ENCODE data around the gene LTB.

LTB gene, protein sequence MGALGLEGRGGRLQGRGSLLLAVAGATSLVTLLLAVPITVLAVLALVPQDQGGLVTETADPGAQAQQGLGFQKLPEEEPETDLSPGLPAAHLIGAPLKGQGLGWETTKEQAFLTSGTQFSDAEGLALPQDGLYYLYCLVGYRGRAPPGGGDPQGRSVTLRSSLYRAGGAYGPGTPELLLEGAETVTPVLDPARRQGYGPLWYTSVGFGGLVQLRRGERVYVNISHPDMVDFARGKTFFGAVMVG

DNA sequence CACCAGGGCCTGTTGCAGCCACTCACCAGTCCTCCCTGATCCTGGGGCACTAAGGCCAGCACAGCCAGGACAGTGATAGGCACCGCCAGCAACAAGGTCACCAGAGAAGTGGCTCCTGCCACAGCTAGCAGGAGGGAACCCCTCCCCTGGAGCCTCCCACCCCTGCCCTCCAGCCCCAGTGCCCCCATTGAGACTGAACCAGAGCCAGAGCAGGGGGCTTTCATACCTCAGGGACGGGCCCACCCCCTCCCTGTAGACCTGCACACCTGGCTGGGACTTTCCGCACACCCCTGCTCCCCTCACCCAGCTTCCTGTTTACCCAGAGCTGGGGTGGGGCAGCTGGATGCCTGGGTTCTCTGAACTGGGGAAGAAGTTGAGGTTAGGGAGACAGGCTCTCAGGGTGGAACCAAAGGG lies at the start of gene LTB:
Gene LTB (minus strand): TSS at position 195 of the 414 bp plus-strand sequence. CDS start 7 bp downstream, at position 188.
- DNase-seq = peak; percentile 72 to 83 (median 77)

DNA sequence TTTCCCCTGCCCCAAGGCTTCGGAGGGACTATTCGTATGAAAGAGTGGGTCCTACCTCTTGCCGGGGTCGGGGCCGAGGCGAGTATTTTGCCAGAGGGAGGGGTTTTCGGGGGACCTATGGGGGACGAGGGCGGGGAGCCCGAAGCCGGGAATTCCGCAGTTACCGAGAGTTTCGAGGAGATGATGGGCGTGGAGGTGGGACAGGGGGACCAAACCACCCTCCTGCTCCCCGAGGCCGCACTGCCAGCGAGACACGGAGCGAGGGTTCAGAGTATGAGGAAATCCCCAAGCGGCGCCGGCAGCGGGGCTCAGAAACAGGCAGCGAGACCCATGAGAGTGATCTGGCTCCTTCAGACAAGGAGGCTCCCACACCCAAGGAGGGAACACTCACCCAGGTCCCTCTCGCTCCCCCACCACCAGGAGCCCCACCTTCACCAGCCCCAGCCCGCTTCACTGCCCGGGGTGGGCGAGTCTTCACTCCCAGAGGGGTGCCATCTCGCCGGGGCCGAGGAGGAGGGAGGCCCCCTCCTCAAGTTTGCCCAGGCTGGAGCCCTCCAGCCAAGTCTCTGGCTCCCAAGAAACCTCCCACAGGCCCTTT lies 49.6 kb upstream of the LTB start:
- DNase-seq = no peak

DNA sequence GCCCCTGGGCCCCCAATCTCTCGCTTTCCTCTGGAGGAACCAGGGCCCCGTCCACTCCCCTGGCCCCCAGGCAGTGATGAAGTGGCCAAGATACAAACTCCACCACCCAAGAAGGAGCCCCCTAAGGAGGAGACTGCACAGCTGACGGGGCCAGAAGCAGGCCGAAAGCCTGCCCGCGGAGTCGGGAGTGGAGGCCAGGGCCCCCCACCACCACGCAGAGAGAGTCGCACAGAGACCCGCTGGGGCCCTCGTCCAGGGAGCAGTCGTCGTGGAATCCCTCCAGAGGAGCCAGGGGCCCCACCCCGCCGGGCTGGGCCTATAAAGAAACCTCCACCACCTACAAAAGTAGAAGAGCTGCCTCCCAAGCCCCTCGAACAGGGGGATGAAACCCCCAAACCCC lies 49.0 kb upstream of the LTB start:
- no peak for DNase-seq

DNA sequence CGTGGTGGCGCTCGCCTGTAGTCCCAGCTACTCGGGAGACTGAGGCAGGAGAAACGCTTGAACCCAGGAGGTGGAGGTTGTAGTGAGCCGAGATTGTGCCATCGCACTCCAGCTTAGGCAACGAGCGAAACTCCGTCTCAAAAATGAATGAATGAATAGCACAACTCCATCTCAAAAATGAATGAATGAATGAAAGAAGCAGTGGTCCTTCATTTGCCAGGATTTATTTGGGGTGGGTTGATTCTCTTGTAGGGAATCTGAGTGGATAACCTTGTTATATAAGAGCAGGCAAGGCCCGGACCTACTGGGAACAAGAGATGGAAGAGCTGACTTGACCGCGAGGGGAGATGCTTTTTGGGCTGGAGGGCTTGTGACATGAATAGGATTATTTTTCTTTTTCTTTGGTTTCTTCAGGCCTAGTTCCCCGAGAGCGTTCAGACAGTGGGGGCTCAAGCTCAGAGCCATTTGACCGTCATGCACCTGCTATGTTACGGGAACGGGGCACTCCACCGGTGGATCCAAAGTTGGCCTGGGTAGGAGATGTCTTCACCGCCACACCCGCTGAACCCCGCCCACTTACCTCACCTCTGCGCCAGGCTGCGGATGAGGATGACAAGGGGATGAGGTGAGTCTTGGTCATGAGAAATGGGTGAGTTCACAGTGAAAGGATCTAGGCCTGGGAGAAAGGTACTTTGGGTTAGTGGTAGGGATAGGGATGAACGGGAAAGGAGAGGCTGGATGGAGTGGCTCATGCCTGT lies 48.1 kb upstream of the LTB start:
- DNase-seq = no peak

DNA sequence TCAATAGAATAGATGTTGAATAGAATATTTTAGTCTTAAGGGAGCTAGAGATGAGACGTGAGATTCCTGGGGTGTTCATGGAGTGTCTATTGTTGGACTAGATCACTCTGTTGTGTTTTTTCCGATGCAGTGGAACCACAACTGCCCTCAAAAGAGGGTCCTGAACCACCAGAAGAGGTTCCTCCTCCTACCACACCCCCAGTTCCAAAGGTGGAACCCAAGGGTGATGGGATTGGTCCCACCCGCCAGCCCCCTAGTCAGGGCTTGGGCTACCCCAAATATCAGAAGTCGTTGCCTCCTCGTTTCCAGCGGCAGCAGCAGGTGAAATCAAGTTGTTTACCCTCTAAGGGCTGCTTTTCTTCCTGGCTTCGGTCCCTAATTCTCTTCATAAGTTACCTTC lies 46.8 kb upstream of the LTB start:
- DNase-seq = no peak

DNA sequence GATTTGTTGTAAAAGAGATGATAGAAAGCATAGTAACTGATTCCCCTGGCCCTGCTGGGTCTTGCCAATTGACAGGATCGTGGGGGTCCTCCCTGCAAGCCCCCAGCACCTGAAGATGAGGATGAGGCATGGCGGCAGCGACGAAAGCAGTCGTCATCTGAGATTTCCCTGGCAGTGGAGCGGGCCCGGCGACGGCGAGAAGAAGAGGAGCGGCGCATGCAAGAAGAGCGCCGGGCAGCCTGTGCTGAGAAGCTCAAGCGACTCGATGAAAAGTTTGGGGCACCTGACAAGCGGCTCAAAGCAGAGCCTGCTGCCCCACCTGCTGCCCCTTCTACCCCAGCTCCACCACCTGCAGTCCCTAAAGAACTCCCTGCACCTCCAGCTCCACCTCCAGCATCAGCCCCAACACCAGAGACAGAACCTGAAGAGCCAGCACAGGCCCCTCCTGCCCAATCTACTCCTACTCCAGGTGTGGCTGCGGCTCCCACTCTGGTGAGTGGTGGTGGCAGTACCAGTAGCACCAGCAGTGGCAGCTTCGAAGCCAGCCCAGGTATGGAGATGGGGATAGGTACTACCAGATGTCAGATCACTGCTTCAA lies 45.6 kb upstream of the LTB start:
- no peak for DNase-seq

DNA sequence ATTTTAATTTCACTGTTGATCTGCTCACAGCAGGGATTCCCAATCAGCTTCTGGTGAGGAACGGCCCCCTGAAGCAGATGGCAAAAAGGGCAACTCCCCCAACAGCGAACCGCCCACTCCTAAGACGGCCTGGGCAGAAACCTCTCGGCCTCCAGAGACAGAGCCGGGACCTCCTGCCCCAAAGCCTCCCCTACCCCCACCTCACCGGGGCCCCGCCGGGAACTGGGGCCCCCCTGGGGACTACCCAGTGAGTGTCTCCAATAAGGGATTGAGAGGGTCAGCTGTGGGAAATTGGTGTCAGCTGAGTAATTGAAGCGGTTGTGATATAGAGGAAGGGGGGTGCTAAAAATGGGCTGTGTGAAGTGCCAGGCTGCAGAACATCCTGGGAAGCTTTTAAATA lies 44.7 kb upstream of the LTB start:
- no peak for DNase-seq

DNA sequence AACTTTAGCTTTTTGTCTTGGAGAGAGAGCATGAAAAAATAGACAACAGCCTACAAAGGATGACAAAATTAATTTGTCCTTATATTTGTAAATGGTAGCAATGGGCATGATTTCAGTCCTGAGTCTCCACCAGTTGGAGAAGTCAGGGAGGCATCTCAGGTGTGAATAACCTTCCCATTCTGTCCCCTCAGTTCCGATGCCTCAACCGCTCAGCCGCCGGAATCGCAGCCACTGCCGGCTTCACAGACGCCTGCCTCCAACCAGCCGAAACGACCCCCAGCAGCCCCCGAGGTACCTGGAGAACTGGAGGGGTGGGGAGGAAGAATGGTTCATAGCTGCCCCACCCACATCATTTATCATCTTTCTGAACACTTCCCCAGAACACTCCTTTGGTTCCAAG lies 41.8 kb upstream of the LTB start:
- no peak for DNase-seq

DNA sequence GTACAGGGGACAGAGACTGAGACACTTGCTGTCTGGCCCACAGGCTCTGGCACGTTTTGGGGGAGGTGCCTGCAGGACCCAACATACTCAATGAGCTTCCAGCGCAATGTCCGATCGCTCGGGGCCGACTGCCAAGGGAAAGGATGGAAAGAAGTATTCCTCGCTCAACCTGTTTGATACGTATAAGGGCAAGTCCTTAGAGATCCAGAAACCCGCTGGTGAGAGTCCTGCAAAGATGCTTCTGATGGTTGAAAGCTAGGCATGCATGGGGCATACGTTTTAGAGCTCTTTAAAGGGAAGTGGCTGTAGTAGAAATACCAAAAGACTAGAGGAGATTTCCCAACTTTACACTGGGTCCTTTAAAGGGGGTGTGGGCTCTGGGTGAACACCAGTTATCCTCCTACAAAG lies 40.5 kb upstream of the LTB start:
- no peak for DNase-seq

DNA sequence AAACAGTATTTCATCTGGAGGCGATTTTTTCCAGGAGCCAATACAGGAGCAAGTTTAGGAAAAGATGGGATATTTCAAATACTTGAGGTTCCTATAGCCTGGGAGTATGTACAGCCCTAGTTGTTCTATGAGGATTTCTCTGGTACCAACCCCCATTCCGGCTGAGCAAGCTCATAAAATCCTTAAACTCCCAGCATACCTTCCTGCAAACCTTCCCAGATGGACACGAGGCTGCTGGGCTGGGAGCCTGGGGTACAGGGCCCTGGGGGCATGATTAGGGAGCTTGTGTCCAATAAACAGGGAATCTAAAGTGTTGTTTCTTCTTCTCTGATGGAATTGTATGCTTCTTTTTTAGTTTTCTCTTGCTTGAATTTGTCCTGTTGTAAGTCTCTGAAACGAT lies 39.8 kb upstream of the LTB start:
- DNase-seq = no peak

DNA sequence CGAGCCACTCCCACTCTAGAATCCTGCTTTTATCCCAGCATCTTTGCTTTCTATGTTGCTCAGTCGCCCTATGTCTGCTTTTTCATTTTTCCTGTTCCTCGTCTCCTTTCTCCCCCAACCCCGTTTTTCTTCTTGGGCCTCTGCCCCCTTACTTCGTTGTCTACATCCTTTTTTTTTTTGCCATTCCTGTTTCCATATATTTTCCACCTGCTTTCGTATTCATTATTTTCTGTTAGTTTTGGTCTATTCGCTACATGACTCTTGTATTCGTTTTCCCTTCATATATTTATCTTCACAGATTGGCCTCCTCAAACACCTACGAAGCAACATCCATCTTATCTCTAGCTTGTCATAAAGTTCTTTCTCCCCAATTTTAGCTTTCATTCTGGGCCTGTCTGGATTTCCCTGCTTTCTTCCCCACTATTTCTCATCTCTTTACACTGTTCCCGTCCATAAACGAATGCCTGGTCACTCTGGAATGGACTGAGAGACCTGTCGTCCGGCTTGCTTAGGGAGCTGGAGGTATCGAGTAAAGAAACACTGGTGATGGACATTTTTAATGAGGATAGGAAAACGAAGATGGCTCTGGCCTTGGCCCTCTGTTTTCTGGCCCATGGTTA lies 39.2 kb upstream of the LTB start:
- peak in 1 of 6 experiments; percentile 29 for DNase-seq

DNA sequence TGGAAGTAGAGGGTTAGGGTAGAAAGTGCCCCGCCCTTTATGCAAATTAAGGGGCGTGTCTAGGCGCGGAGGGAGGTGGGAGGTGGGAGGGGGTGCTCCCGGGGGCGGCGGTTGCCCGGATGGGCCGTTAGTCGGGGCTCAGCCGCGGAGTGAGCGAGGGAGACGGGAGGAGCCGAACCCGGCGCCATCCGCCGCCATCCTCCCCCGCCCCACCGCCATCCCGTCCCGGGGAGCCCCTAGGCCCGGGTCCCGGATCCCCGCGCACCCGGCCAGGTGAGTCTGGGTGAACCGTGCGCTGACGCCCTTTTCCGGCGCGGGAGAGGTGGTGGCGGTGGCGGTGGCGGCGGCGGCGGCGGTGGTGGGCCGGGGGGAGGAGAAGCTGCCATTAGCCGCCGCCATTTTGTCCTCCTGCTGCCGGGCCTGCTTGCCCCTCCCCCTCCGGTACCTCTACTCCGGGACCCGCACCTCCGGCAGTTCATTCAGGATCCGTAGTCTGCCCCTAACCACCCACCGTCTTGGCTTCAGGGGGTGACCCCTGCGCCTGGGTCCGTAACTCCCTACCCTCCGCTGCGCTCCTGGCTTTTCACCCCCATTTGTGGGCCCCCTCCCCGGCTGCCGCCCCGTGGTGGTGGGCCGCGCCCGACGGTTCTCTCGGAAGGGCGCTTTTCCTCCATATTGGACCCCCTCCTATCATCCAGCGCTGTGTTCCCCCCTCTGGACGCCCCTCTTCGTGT lies 38.5 kb upstream of the LTB start, which contains the start of gene PRRC2A:
Gene PRRC2A (plus strand): TSS at position 130 of the 734 bp plus-strand sequence. CDS start 2,075 bp downstream, outside the sequence.
- peak in 3 of 6 experiments; percentile 79 to 99 (median 97) for DNase-seq

DNA sequence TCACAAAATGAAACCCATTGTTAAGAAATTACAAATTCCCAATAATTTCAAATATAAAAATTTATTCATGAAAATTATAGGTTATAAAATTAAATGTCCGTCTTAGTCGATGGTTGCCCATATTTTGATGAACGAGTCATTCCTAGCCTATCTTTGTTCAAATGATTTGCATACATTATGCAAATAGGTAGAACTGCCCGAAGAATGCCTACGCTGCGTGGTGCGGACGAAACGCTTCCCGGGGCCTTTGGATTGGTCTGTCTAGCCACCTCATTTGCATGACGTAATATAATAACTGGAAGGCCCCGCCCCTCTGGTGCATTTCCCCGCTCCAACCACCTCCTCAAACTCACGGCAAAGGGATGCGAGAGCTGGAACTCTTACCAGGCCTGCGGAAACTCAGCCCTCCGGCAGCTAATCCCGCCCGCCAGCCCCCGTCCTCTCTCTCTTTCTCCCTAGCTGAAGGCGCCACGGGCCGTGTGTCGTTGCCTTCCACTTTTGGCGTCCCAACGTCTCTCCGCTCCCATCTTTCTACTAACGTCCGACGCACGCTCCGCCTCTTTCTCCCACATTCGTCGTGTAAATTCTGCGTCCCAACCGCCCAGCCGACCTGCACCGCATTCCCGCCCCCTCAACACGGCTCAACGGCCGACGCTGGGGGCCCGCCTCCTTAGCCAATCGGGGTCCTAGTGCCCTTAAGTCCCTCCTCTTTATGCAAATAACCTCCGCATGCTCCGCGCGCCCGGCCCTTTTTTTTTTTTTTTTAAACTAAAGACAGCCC lies 37.8 kb upstream of the LTB start:
- peak; percentile 96 to 99 (median 97) for DNase-seq

DNA sequence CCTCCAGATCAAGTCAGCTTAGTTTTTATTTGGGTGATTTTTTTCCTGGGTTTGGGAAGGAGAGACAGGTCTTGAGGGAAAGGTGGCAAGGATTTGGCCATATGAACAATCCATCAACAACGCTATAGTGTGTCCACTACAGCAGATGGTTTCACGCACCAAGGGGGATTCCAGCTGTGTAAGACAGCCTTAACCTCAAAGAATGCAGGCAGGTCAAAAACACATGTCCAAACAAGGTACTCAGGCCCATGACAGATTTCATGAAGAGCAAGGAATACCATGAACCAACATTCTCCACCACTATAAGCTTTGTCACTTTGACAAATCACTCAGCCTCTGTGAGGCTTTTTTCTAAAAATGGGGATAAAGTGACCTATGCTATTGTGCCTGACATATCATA lies 34.8 kb upstream of the LTB start:
- no peak for DNase-seq

DNA sequence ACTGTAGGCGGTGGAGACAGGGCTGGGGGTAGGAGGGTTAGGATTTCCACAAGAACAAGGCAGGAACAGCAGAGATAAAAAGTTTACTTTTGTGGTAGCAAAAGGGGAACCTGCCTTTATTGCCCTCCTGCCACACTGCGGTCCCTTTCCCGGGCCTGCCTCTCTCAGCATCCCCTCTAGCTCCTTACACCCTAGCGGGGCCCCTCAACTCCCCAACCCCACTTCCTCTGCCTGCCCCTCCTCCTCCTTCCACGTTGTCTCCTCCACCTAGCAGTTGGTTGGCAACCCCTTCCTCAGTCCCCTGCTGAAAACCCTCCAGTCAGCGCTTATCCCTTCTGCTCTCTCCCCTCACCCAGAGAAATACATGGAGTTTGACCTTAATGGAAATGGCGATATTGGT lies 33.5 kb upstream of the LTB start:
- peak; percentile 5 to 48 (median 19) for DNase-seq

DNA sequence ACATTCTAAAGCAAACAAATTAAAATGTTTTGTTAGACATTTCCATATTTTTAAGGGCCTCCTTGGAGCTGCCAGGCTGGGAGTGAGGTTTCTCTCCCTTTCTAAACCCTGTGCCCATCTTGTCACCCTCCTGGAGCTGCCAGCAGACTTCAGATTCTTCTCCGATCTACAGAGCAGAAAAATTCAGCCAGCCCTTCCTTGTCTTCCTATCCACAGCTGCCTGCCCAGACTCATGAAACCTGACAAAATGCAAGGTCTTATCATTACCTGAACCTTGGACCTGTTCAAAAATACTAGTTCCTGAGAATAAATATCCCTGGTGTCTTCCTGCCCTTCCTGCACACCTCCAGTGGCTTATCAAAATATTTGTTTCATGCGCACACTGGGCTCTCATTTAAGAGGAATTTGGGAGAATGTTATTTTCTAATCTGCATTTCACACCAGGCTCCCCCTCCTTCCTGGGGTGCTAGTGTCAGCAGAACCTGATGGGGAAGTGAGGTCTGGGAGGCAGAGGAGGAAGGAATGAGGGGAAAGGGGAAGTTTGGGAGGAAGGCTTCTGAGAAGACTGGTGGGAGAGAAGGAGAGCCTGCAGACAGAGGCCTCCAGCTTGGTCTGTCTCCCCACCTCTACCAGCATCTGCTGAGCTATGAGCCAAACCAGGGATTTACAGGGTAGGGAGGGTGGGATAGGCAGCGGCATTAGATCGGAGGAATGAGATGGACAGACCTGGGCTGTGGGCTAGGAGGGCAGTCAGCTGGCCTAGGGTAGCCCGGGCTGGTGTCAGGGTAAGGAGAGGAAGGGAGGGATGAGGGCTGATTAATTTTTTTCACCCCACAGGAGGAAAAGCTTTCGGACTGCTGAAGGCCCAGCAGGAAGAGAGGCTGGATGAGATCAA lies 32.7 kb upstream of the LTB start, which contains the start of gene AIF1:
Gene AIF1 (plus strand): TSS at position 551 of the 895 bp plus-strand sequence. CDS start 96 bp downstream, at position 647.
- no peak for DNase-seq

DNA sequence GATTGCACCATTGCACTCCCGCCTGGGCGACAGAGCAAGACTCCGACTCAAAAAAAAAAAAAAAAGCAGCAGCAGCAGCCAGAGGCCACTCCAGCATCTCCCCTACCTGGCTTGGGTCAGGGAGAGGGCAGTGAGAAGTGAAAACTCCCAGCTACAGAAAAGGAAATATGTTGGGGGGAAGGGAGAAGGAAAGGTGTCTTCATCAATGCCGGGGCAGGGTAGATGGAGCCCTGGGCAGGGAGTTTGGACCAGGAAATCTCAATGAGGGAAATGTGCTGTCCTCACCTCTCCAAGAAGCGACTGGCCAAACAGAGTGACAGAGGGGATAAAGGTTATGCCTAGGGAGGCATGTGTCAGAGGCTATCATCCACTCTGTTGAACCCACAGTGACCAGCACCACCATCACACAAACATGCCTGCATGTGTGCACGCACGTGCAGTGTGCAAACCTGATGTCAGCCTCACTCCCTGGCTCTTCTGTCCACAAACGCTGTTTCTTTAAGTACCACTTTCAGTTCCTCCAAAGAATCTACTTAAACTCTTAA lies 31.9 kb upstream of the LTB start:
- no peak for DNase-seq

DNA sequence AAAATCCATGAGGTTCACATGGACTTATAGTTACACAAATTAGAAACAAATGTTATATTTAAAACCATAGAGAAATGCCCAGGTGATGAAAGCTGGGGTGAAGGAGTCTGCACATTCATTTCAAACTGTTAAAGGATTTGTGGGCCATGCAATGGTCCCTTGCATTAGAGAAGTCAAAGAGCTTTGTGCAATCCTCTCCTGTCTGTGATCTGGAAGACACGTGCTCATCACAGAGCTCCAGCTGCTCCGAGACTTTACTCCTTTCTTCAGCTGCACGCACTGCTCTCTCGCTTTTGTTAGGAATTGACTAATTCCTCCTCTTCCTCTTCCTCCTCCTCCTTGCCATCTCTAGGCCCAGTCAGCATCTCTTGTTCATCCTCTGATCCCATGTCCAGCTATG lies 28.7 kb upstream of the LTB start:
- no peak for DNase-seq

DNA sequence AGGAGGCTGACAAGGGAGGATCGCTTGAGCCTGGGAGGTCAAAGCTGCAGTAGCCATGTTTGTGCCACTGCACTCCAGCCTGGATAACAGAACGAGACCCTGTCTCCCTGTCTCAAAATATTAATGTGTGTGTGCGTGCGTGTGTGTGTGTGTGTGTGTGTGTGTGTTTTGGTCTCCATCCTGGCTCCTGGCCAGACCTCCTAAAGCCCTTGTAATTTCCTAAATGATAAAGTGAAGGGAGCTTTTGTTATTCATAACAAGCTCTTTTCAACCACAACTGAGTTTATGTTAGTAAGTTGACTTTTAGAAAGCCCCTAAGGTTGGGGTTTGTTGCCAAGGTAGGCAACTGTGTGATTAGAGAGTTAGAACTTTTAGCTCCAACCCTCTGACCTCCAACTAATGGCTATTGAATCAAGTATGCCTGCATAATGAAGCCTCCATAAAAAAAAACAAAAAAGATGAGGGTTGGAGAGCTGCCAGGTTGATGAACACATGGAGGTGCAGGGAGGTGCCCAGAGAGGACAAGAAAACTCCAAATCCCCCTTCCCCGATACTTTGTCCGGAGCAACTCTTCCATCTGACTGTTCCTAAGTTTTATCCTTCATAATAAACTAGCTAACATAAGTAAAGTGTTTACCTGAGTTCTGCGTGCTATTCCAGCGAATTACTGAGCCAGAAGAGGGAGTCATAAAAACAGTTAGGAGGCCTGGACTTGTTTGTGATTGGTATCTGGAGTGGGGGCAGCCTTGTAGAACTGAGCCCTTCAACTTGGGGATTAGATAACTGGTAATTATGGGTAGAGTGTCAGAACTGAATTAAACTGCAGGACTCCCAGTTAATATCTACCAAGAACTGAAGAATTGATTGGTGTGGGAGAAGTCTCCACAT lies 27.5 kb upstream of the LTB start:
- no peak for DNase-seq

All from stimulated activated naive CD4-positive, alpha-beta T cell (primary cell).